ENCODE data around the gene MGMT.

Gene MGMT

DNA sequence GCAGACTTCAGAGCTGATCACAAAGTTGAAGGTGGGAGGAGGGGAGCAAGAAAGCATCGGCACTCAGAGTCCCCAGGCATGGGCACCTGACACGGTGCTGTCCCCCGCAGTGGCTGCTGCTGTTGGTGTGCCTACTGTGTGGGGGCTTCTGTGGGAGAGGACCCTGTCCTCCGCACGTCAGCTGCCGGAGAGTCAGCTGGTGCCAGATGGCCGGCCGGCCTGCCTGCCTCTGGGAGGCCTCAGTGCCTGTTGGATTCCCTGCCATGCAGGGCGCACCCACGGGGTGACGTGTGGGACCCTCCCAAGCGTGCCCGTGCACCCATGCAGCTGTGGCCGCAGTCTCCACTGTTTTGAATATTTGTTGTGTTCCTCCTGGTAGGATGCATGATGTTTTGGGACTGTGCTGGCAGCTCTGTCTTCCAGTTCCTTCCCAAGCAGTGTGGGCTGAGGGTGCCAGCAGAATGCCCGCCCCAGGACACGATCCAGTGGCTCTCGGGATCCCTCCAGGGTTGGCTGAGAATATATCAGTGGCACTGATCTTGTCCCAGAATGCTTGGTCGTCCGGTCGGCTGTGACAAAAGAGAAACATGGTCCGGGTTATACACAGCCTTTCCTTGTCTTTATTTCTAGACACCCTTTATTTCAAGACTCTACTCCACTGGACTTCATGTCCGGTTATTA lies 185.6 kb downstream of the MGMT start:
- DNase-seq: no peak

DNA sequence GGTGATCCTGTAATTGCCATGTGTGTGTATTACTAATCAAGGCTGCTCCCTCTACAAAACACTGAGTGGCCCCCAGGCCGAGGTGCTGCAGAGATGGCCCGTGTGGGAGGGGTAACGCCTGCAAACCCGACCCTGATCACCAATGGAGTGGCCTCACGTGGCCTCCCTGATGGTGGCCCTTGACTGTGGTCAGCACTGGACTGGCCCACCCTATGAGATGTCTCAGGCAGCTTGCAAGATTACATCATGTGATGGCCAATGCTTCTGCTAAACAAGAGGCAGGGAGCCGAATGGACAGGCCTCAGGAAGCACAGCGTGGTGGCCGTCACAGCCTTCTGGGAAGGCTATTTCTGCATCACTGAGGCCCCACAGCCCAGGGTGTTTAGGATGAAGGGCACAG lies 186.4 kb downstream of the MGMT start:
- no peak for DNase-seq

DNA sequence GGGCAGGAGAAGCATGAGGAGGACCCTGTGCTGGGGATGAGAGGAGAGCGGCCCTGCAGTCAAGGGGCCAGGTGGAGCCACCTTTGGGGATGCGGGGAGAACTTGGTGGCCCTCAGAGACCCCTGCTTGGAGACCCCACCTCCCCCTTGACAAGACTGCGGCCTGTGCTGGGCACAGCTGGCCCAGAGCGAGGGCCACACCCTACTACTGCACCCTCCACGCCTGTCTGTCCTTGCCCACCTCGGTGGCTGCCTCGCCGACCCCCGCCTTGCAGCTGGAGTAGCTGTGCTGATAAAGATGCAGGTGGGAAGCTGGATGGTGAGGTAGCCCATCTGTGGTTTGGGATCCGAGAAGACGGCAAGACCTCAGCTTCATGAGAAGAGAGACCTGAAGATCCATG lies 186.8 kb downstream of the MGMT start:
- no peak for DNase-seq

DNA sequence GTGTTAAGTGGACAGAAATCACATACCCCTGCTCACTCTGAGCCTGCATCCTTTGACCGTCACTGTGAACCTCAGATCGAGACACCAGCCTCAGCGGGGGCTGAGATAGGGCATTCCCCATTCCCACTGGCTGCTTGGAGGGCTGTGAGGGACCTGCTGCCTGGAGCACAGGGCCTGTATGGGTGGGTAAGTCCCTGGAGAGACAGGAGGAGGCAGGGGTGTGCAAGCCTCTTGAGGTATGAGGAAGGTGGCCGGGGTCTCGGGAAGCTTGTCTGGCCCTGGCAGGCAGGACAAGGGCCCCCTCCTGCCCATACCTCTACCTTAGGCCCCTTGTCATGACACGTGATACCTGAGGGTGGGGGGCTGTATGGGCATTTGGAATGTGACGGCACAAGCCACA lies 187.4 kb downstream of the MGMT start:
- DNase-seq: no peak

DNA sequence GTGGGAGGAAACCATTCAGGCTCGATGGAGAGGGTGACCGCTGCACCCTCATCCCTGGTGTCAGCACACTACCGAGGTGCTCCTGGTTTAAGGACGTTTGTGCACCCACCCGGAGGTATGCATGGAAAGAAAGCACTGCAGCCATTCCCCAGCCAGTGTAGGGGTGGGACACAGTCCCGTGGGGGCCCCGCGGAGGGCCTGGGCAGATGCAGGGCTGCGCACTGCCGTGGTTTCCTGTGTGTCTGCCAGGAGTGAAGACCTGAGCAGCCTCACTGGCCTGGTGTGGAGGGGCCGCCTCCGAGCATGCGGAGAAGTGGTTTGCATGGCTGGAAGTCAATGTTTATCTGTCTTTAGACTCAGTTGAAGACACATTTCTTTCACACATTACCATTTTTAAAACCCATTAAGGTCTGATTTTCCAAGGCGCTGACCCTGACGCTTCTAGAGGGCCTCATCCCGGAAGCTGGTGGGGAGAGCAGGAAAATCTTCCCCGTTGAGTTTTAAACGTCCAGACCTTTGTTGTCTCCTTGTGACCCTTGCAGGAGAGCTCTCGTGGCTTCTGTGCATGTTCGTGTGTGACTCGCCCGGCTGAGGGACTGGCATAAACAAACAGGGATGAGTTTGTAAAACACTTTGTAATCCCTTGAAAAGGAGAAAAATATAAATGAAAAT lies 188.1 kb downstream of the MGMT start:
- DNase-seq: no peak

DNA sequence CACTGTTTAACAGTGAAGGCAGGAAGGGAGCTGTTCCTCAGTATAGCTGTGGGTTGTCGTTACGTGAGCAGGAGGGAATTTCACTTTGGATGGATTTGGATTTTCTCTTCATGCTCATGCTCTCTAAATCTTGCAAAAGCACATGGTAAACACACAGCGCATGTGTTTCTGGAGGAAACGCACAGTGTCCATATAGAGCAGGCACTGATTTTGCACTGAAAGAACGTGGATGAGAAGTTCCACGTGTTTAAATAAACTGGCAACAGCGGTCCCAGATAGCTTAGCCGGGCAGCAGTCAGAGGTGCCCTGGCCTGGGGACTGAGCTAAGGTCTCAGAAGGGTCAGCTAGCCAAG lies 188.6 kb downstream of the MGMT start:
- no peak for DNase-seq

DNA sequence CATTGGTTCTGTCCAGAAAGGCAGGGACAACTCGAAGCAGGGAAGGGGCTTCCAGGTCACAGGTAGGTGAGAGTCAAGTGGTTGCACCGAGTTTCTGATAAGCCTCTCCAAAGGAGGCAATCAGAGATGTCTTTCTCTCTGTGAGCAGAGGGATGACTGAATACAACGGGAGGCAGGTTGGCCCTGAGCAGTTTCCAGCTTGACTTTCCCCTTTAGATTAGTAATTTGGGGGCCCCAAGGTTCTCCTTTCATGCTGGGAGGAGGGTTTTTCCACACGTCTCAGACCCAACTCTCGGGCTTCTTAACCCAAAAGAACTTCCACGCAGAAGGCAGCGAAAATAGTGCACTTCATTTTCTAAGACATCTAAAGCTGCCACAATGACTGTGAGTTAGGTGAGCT lies 189.6 kb downstream of the MGMT start:
- no peak for DNase-seq

DNA sequence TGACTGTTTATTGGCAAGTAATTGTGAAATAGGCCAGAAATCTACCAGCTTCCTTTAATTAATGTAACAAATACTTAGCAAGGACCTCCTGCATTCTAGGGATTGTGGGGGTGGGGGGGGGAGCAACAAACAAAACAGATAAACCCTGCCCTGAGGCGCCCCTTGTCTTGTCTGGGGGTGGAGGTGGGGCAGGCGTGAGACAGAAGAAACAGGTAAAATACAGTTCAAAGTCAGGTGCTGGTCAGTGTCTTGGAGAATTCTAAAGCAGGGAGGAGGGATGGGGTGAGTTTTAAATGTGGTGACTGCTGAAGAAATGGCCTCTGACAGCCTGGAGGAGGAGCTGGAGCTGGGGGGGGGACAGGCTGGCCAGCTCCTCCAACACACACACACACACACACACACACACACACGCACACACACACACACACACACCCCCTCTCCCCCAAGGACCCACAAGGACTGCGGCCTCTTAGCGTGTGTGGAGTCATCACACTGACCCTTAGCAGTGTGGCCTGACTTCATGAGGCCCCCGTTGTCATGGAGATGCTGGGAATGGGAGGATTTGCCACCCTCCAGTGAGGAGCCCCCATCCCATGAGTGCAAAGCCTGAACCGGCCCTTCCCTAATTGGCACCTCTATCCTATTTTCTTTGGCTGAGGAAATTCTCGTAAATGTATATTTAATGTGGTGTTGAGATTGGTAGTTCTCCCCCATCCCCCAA lies 190.4 kb downstream of the MGMT start:
- DNase-seq: no peak

DNA sequence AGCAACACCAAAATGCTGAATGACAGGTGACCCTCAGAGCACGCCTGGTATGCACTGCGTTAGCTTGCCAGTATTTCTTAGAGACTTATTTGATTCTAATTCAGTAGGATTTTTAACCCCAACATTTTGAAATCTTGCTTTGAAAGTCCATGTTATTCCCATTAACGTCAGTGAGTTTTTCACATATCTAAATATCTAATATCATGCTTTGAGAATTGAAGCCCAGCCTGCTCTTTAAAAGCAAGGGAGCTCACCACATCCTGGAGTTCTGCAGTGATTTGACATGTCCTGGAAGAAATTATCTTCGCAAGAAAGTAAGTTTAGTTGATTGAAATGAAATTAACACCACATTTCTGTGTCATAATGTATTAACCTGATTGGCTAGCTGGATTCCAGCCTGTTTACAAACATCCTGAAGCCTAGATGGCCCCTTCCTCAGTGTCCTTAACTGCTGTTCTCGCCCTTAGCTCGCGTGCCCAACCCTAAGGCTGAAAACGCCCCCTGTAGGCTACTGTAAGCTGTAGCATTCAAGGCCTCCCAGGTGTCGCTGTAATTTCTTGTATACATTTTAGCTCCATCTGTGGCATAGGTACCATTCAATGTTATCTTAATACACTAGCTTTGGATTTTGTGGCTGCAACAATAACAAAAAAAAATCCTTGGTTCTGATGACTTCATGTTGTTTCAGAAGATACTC lies 191.5 kb downstream of the MGMT start:
- DNase-seq: no peak

DNA sequence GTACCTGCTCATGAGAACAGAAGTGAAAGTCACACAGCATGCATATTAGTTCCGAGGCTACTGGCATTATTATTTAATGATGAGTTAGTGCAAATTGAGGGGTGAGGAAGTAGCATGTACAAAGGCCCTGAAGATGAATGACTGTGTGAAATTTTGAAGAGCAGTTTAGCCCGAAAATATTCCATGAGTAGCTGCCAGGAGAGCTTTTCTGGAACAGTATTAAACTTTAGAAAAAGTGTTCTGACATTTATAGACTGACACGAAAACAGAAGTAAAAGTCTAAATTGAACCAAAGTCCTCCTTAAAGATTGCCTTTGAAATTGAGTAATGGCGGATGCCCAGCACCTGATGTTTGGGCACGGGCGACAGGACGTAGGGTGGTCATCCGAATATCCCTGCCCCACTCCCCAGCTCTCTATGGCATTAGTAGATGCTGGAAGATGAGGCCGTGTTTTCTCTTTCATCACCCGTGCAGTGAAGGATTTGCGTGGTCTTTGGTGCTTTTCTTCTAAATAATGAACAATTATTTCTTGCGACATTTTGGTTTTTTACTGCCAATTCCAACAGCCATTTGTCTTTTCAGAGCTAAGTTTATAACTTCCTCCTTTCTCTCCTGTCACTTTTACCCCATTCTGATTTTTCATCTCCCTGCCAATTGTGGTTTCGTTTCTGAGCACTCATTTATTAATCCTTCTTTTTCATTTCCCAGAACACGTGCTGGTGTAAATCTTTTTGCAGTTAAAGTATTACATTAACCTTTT lies 192.6 kb downstream of the MGMT start:
- DNase-seq: no peak

DNA sequence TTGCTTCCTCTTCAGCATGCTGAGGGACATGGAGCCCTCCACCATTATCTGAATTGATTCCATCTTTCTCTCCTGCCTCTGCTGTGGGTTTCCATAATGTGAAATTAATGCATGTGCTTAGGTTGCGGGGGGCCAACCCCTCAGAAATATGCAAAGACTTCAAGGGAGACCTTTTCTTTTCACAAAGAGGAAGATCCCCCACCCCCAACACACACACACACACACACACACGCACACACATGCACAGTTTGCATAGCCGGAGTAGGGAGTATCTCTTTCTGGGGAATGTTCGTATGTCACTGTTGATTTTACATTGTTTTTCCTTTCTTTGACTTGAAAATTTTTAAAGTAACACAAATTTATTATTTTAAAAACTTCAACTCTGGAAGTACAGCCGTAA lies 193.5 kb downstream of the MGMT start:
- DNase-seq: no peak

DNA sequence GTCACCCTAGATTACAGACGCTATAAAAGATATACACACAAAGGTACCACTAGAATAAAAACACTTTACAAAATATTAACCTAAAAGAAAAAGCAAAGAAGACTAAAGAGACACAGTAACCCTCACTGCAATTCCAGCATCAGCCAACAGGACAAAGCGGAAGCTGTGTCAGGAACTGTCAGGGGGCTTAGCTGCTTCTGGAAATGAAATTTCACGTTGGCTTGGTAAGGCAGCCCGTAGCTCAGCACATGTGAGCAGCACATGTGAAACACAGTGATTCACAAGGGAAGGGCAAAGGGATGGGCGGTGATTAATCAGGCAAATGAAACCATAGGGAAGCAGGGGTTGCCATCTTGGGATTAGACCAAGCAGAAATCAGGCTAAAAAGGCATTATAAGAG lies 195.4 kb downstream of the MGMT start:
- DNase-seq: no peak

DNA sequence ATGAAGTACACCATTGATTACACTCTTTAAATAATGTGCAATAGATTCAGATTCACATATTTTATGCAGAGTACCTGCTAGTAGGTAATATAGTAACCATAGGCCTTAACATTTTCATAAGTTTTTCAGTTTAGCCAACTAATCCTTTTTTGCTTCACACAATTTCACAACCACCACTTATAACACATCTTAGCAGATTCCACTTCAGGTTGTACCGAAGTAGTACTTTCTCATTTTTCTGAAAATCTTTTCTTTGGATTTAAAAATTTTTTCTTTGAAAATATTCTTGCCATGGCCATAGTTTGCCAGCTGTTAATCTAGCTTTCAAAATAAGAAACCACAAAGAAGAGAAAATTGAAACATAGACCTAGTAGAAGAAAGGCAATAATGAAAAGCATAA lies 203.1 kb downstream of the MGMT start:
- no peak for DNase-seq

DNA sequence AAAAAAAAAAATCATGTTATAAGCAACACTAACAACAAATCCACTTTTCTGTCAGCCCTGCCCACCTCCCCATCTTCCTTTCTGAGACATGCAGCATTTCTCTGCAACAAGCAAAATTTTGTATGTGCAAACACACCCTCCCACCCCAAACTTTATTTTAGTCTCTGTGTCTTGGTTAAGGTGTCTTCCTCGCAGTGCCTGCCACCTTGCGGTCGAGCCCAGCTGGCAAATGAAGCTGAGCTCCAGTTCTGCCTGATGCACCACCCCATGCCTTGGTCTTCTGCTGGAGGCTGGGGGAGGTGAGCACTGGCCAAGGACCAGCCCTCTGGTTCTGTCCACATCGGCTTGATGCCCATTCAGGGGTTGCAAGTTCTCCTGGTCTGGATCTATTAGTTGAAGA lies 206.3 kb downstream of the MGMT start:
- DNase-seq: no peak

DNA sequence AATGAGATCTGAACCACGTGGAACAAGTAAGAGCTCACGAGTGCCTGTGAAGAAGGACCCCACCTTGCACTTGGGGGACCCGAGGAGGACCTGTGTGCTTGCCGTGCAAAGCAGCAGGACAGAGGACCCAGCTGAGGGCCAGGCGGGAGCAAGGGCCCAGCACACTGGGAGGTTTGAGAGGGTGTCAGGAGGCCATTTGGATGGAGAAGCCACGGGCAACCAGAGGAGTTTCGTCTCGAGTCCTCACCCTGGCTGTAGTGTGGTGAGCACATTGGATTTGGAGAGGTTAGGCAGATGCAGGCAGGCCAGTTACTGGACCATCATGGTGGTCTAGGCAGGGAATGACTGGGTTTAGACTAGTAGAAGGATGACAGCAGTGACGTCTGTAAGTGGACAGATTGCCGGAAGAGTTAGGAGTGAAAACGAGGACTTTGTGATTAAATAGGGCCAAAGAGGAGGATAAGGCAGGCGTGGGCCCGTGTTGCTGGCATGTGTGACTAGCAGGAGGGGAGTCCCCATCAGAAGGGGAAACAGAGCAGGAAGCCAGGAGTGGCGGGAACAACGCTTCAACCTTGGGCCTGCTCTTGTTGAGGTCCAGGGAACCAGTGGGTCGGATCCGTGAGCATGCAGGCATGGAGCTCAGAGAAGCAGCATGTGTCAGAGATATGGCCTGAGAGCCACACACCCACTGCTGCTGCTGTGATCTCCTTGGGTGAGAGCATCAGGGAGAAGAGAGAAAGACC lies 208.2 kb downstream of the MGMT start:
- no peak for DNase-seq

DNA sequence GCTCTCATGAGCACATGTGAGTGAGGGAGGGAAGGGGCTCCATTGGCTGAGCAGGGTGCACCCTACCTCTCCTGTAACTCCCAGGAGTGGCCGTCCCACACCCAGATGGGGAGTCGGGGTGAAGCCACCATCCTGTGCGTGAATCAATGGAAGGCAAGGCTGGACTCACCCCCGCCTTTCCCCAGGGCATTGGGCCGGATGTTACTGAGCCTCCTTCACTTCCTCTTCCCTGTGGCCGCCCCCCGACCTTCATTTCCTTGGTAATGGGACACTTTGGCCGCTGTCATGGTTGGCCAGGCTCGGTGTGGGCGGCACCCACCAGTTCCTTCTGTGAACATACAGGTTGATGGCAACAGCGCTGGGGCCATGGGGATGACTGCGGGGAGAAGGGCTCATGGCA lies 209.0 kb downstream of the MGMT start:
- no peak for DNase-seq

DNA sequence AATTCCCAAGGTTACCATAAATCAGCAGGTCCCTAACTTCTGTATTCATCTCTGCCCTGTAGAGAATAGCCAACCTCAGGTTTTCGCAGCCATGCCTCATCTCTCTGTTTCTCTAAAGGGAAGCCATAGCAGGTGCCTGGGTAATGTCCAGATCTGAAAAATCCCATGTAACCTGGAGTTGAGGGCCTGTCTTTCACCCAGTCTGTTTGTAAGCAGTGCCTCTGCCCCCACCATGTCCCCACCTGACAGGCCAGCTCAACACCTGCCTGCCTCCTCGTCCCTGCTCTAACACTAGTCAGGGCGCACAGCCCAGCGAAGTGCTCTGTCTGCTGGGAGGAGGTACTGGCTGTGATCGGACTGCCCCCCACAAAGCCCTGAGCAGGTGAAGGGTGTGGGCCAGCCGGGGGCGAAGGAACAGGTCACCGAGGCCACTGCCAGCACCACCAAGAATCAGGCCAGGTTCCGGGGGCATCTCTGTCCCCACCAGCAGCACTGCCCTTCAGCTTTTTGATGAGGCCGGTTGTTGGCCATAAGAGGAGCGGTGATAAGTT lies 210.4 kb downstream of the MGMT start:
- no peak for DNase-seq

DNA sequence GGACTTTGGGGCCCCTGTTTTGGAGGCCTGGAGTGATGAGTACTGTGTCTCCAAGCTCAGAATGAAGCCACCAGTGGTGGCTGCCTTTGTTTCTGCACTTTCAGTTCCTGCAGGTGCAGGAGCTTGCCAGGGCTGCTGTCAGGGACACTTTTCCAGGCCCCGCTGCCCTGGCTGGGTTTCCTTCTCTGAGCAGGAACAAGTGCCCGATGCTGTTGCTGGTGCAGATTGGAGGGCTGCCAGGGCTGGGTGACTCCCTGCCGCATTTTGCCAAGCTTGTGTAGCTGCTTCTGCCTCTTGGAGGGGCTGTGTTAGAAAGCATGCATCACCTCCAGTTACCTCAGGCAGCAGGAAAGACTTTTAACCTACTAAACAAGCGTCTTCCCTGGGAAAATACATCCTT lies 211.1 kb downstream of the MGMT start:
- DNase-seq: peak in 21 of 51 donors; percentile 3 to 37 (median 16)

DNA sequence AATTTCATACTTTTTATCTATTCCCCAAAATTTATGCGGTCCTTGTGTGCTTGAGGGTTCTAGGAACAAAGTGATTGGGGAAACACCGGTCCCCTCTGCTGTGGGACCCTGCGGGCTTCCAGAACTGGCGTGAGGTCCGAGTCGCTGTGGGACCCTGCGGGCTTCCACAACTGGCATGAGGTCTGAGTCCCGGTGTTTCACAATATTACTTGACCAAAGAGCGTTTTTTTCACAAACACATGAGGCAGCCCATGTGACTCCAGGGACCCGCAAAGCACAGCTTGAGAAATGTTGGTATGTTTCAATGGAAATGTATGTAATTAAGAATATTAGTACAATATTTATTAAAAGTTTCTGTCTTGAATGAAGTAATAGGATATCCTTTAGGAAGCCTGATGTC lies 212.2 kb downstream of the MGMT start:
- no peak for DNase-seq

DNA sequence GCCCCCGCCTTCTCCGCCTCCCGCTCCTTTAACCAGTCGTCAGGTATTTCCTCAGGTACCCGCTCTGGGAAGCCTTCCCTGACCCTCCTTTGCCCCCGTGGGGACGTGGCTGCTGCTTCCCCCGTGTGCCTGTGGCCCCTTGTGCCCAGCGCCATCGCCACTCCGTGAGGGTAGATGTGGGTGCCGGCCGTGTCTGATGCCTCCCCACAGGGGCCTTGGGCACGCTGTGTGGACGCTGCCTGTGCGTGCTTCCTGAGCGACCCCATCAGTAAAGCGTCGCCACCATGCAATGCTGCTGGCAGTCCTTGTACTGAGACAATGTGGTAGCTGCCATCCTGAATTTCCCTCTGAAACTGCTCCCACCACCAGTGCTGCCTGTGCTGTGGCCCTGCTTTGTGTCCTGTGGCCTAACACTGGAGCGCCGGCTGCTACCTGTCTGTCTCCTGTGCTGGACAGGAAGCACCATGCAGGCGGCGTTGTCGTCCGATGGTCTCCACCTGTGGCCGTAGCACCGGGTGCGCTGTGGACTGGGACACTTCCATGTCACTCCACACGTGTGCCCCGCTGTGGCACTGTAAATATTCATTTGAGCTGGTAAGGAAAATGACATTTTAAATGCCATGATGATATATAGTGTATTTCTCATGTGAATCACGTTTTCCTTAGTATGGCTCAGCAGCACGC lies 213.8 kb downstream of the MGMT start:
- no peak for DNase-seq

Measured in hypothalamus (tissue), 51 donors.